ENCODE data around the gene CLEC7A.
A peak's percentile ranks its signal among the peaks of the same experiment; 100 is the strongest.

Gene CLEC7A

GRCh38 chr12:10140001-10140400 lies 10.0 kb upstream of the CLEC7A start:
- DNase-seq (ENCODE audit: low read depth in 2 of 2): peak in 1 of 2 experiments; percentile 38

GRCh38 chr12:10136637-10137205 lies 6.7 kb upstream of the CLEC7A start:
- DNase-seq (ENCODE audit: low read depth in 2 of 2): no peak

GRCh38 chr12:10135126-10135525 lies 5.1 kb upstream of the CLEC7A start:
- no peak for DNase-seq (ENCODE audit: low read depth in 2 of 2)

- no peak for DNase-seq (ENCODE audit: low read depth in 2 of 2)
Observed at GRCh38 chr12:10132850-10133370, 2.9 kb upstream of the CLEC7A start.

GRCh38 chr12:10131111-10131690 lies 1.2 kb upstream of the CLEC7A start:
- no peak for DNase-seq (ENCODE audit: low read depth in 2 of 2)

- no peak for DNase-seq (ENCODE audit: low read depth in 2 of 2)
Observed at GRCh38 chr12:10128687-10129086, 1.3 kb downstream of the CLEC7A start.

- no peak for DNase-seq (ENCODE audit: low read depth in 2 of 2)
Observed at GRCh38 chr12:10126413-10126812, 3.6 kb downstream of the CLEC7A start.

- no peak for DNase-seq (ENCODE audit: low read depth in 2 of 2)
Observed at GRCh38 chr12:10122689-10123088, 7.3 kb downstream of the CLEC7A start.

- no peak for DNase-seq (ENCODE audit: low read depth in 2 of 2)
Observed at GRCh38 chr12:10121278-10121677, 8.7 kb downstream of the CLEC7A start.

GRCh38 chr12:10119066-10119465 lies 10.9 kb downstream of the CLEC7A start:
- DNase-seq (ENCODE audit: low read depth in 2 of 2): no peak

GRCh38 chr12:10115890-10116289 lies 14.1 kb downstream of the CLEC7A start:
- no peak for DNase-seq (ENCODE audit: low read depth in 2 of 2)

GRCh38 chr12:10115311-10115710 lies 14.7 kb downstream of the CLEC7A start:
- no peak for DNase-seq (ENCODE audit: low read depth in 2 of 2)

- no peak for DNase-seq (ENCODE audit: low read depth in 2 of 2)
Observed at GRCh38 chr12:10113920-10114319, 16.1 kb downstream of the CLEC7A start.

- no peak for DNase-seq (ENCODE audit: low read depth in 2 of 2)
Observed at GRCh38 chr12:10113075-10113474, 16.9 kb downstream of the CLEC7A start.

- no peak for DNase-seq (ENCODE audit: low read depth in 2 of 2)
Observed at GRCh38 chr12:10111451-10111850, 18.5 kb downstream of the CLEC7A start.

GRCh38 chr12:10110256-10110844 lies 19.6 kb downstream of the CLEC7A start:
- DNase-seq (ENCODE audit: low read depth in 2 of 2): no peak

GRCh38 chr12:10102322-10102721 lies 27.7 kb downstream of the CLEC7A start:
- DNase-seq (ENCODE audit: low read depth in 2 of 2): no peak

GRCh38 chr12:10101648-10102220 lies 28.3 kb downstream of the CLEC7A start:
- DNase-seq (ENCODE audit: low read depth in 2 of 2): no peak

- peak; percentile 47 for DNase-seq (ENCODE audit: low read depth in 2 of 2)
Observed at GRCh38 chr12:10101042-10101579, 28.9 kb downstream of the CLEC7A start.

GRCh38 chr12:10098791-10099190 lies 31.2 kb downstream of the CLEC7A start, which contains the start of gene CLEC1A:
Gene CLEC1A (minus strand): TSS chr12:10098985. CDS start chr12:10098922, 63 bp downstream.
- peak in 1 of 2 experiments; percentile 6 for DNase-seq (ENCODE audit: low read depth in 2 of 2)

- DNase-seq (ENCODE audit: low read depth in 2 of 2): peak; percentile 44 to 46
Observed at GRCh38 chr12:10097521-10097920, 32.5 kb downstream of the CLEC7A start.

GRCh38 chr12:10095971-10096370 lies 34.0 kb downstream of the CLEC7A start:
- DNase-seq (ENCODE audit: low read depth in 2 of 2): no peak
